ENCODE measurements around the gene FOXK1.

The FOXK1 gene

DNA sequence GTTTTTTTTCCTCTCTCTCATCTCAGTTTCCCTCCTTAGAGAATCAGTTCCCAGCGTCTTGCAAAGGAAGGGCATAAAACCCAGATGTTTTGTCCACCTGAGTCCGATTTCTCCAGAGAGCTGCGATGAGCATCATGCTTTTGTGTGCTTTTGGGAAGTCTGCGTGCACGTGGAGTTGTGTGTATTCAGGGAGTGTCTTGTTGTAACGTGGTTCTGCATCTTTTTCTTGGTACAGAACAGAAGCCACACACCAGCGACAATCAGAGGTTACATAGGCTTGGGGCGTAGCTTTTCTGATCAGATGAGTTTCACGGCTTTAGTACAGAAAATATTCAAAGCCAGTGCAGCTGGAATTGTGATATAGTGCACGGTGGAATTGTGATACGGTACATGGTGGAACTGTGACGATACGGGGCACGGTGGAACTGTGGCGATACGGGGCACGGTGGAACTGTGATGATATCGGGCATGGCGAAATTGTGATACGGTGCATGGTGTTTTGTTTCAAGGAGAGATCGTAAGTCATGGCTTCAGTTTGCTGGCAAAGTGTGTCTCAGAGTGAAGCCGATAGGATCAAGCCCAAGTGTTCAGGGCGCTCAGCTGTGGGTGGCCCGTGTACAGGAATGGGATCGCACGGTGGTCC is 32.8 kb downstream of the FOXK1 start:
- no peak for DNase-seq (ENCODE audit: extremely low spot score)
- ChIA-PET CTCF (no interaction called here), POLR2A (no interaction called here)
- TF ChIP-seq CTBP1 (IDR thresholded peaks at IDR 0.05; ENCODE audit: borderline replicate concordance) (no peak), FOXA1 (IDR thresholded peaks at IDR 0.05) (no peak), BHLHE40 (IDR thresholded peaks at IDR 0.05; ENCODE audit: borderline replicate concordance) (no peak), FOXK2 (IDR thresholded peaks at IDR 0.05) (no peak), ARNT (IDR thresholded peaks at IDR 0.05) (no peak), L3MBTL2 (conservative IDR thresholded peaks at IDR 0.05) (no peak), HDGF (IDR thresholded peaks at IDR 0.05; ENCODE audit: borderline replicate concordance) (no peak), TARDBP (IDR thresholded peaks at IDR 0.05) (no peak), LEF1 (IDR thresholded peaks at IDR 0.05; ENCODE audit: borderline replicate concordance) (no peak), SP1 (IDR thresholded peaks at IDR 0.05) (no peak), ZNF384 (IDR thresholded peaks at IDR 0.05) (no peak), NFRKB (IDR thresholded peaks at IDR 0.05) (no peak), FOXM1 (IDR thresholded peaks at IDR 0.05; ENCODE audit: borderline replicate concordance) (no peak), SUZ12 (IDR thresholded peaks at IDR 0.05) (no peak), ELF4 (IDR thresholded peaks at IDR 0.05) (no peak)
- TF ChIP-seq, protein P1, sequence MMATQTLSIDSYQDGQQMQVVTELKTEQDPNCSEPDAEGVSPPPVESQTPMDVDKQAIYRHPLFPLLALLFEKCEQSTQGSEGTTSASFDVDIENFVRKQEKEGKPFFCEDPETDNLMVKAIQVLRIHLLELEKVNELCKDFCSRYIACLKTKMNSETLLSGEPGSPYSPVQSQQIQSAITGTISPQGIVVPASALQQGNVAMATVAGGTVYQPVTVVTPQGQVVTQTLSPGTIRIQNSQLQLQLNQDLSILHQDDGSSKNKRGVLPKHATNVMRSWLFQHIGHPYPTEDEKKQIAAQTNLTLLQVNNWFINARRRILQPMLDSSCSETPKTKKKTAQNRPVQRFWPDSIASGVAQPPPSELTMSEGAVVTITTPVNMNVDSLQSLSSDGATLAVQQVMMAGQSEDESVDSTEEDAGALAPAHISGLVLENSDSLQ (IDR thresholded peaks at IDR 0.05), result no peak

DNA sequence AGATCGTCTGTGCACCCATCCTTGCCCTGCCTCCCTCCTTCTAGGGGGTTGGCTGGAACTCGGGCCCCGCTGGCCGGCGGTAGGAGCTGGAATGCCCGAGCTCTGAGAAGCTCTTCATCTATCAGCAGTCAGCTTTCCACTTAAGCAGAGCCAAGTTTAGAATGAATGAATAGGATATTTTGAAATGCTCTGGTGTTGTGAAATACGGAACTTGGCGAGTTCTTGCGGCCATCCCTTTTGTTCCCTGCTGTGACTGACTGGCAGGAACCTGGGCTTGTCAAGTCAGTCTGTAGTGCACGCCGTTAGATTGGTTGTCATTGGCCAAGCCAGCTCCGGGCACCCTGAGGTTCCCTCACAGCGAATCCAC is 33.3 kb downstream of the FOXK1 start:
- DNase-seq (ENCODE audit: extremely low spot score), result no peak
- TF ChIP-seq ARNT (IDR thresholded peaks at IDR 0.05) (no peak), ELF4 (IDR thresholded peaks at IDR 0.05) (no peak), SP1 (IDR thresholded peaks at IDR 0.05) (no peak), FOXM1 (IDR thresholded peaks at IDR 0.05; ENCODE audit: borderline replicate concordance) (no peak), NFRKB (IDR thresholded peaks at IDR 0.05) (no peak), L3MBTL2 (conservative IDR thresholded peaks at IDR 0.05) (no peak), ZNF384 (IDR thresholded peaks at IDR 0.05) (no peak)
- TF ChIP-seq, protein P1 (IDR thresholded peaks at IDR 0.05), result no peak
- ChIA-PET CTCF (no interaction called here), POLR2A (no interaction called here)

DNA sequence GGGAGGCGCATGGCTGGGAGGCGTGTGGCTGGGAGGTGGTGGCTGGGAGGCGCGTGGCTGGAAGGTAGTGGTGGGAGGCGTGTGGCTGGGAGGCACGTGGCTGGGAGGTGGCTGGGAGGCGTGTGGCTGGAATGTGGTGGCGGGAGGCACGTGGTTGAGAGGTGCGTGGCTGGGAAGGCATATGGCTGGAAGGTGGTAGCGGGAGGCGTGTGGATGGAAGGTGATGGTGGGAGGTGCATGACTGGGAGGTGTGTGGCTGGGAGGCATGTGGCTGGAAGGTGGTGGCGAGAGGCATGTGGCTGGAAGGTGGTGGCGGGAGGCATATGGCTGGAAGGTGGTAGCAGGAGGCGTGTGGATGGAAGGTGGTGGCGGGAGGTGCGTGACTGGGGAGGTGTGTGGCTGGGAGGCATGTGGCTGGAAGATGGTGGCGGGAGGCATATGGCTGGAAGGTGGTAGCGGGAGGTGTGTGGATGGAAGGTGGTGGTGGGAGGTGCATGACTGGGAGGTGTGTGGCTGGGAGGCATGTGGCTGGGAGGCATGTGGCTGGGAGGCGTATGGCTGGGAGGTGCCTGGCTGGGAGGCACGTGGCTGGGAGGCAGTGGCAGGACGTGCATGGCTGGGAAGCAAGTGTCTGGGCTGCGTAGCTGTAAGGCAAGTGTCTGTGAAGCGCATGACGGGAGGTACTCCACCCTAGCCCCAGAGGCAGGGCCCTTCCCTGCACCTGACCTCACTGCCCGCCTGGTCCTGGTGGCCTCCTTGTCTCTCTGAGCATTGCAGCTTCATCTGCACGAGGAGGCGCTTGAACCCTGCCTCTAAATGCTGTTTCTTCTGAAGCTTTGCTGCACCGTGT is 35.1 kb downstream of the FOXK1 start:
- ChIA-PET CTCF (no interaction called here), POLR2A (no interaction called here)
- no peak for TF ChIP-seq TARDBP (IDR thresholded peaks at IDR 0.05)
- no peak for DNase-seq (ENCODE audit: extremely low spot score)

DNA sequence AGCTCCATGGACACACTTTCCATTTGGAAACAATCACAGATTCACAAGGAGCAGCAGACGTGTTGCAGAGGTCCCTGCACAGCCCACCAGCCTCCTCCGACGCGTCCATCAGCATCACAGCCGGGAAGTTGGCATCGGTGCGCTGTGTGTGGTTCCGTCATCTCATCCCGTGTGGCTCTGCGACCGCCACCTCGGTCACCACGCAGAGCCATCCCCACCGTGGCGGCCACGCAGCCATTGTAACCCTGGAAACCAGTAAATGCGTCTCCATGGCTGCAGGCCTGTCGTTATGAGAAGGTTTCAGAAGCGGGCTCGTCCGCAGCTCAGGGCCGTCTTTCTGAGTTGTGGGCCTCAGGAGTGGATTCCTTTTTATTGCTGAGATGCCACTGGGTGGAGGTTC is 36.0 kb downstream of the FOXK1 start:
- no peak for DNase-seq (ENCODE audit: extremely low spot score)
- ChIA-PET CTCF (no interaction called here), POLR2A (no interaction called here)
- no peak for TF ChIP-seq CTBP1 (IDR thresholded peaks at IDR 0.05; ENCODE audit: borderline replicate concordance)
- TF ChIP-seq, protein P1 (IDR thresholded peaks at IDR 0.05), result no peak
- TF ChIP-seq LEF1 (IDR thresholded peaks at IDR 0.05; ENCODE audit: borderline replicate concordance), result no peak
- no peak for TF ChIP-seq NFRKB (IDR thresholded peaks at IDR 0.05)
- TF ChIP-seq SP1 (IDR thresholded peaks at IDR 0.05), result no peak
- TF ChIP-seq TARDBP (IDR thresholded peaks at IDR 0.05), result no peak
- TF ChIP-seq HDGF (IDR thresholded peaks at IDR 0.05; ENCODE audit: borderline replicate concordance), result no peak
- TF ChIP-seq ELF4 (IDR thresholded peaks at IDR 0.05), result no peak
- TF ChIP-seq FOXA1 (IDR thresholded peaks at IDR 0.05), result no peak
- no peak for TF ChIP-seq SUZ12 (IDR thresholded peaks at IDR 0.05)
- no peak for TF ChIP-seq L3MBTL2 (conservative IDR thresholded peaks at IDR 0.05)
- TF ChIP-seq FOXK2 (IDR thresholded peaks at IDR 0.05), result no peak

DNA sequence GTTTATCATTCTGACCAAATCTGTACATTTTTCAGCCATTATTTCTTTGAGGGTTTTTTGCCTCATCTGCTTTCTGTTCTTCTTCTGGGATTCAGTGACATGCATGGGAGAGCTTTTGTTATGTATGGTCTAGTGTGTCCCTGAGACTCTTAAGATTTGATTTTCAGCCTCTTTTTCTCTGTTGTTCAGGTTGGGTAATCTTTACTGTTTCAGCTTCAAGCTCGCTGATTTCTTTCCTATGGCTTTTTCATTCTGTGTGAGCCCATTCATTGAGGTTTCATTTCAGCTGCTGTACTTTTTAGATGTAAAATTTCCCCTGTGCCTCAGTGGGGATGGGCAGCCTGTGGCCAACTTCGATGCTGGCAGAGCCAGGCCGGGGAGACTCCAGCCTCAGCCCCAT is 38.1 kb downstream of the FOXK1 start:
- ChIA-PET POLR2A (no interaction called here), CTCF (no interaction called here)
- TF ChIP-seq FOXA1 (IDR thresholded peaks at IDR 0.05) (no peak), SUZ12 (IDR thresholded peaks at IDR 0.05) (no peak), FOXM1 (IDR thresholded peaks at IDR 0.05; ENCODE audit: borderline replicate concordance) (no peak)
- no peak for DNase-seq (ENCODE audit: extremely low spot score)

DNA sequence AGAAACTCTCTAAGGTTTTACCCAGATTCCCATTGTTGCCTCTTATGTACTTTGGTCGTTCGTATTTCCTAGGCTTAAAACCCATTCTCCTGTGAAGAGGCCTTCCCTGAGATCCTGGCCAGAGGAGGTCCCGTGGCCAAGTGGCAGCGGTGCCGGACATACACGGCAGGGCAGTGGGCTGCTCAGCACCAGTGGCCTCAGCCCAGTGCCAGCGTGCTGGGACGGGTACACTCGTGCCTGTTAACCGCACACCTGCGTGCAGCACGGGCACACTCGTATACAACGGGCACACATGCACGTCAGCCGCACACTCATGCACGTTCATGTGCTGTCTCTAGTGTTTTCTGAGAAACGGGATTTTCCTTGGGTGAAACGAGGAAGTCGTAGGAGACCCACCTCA is 40.2 kb downstream of the FOXK1 start:
- ChIA-PET CTCF (no interaction called here), POLR2A (interaction anchor here (1.0 kb wide), 1 partner anchor 9 kb away, joined by 3 read pairs; no protein-coding TSS in a partner anchor)
- TF ChIP-seq ELF4 (IDR thresholded peaks at IDR 0.05) (no peak), HDGF (IDR thresholded peaks at IDR 0.05; ENCODE audit: borderline replicate concordance) (no peak), SUZ12 (IDR thresholded peaks at IDR 0.05) (no peak), LEF1 (IDR thresholded peaks at IDR 0.05; ENCODE audit: borderline replicate concordance) (no peak), TARDBP (IDR thresholded peaks at IDR 0.05) (no peak), FOXM1 (IDR thresholded peaks at IDR 0.05; ENCODE audit: borderline replicate concordance) (no peak), FOXK2 (IDR thresholded peaks at IDR 0.05) (no peak), BHLHE40 (IDR thresholded peaks at IDR 0.05; ENCODE audit: borderline replicate concordance) (no peak), ZNF384 (IDR thresholded peaks at IDR 0.05) (no peak), NFRKB (IDR thresholded peaks at IDR 0.05) (no peak), FOXA1 (IDR thresholded peaks at IDR 0.05) (no peak), CTBP1 (IDR thresholded peaks at IDR 0.05; ENCODE audit: borderline replicate concordance) (no peak), ARNT (IDR thresholded peaks at IDR 0.05) (no peak), SP1 (IDR thresholded peaks at IDR 0.05) (no peak), L3MBTL2 (conservative IDR thresholded peaks at IDR 0.05) (no peak)
- TF ChIP-seq, protein P1 (IDR thresholded peaks at IDR 0.05), result no peak
- no peak for DNase-seq (ENCODE audit: extremely low spot score)

Data from HEK293T (cell line).